Keratinocyte (primary cell): ENCODE data around the gene TOMM20. TPM values are rescaled to one million over a fixed set of nuclear protein-coding genes. Genes with fewer than 3 reads are reported as not detected.
"Not testable (repeated sequence)": the region's sequence is repeated elsewhere in the genome, so short reads cannot be mapped to it uniquely, and the experiment has no call there.

Source experiments
- DNase-seq: peaks from one replicate; pipeline ENCODE4 v3.0.0-alpha.2; 2011; ENCODE audit warnings: low read depth, missing footprints, low spot score
- FAIRE-seq: peaks from 2 replicates; lab custom pipeline; 2011; peaks lifted over from hg19 to GRCh38; lab: Jason Lieb, UNC
- H2AFZ ChIP-seq: 2 replicates; pipeline ENCODE4 v1.6.0; 2012; ENCODE audit warnings: low read length, control low read depth, inconsistent platforms; ENCODE audit not compliant: control insufficient read depth
- H3K27ac ChIP-seq: 2 replicates; pipeline ENCODE4 v1.5.1; 2011; ENCODE audit warnings: low read length; ENCODE audit not compliant: control insufficient read depth, insufficient read depth
- H3K27me3 ChIP-seq: 3 replicates; pipeline ENCODE4 v1.6.0; 2011; ENCODE audit warnings: low read length; ENCODE audit not compliant: control insufficient read depth, insufficient read depth; ENCODE audit errors: extremely low read depth
- H3K36me3 ChIP-seq, 2 experiments: 2 replicates in 1 of 2; 3 replicates in 1 of 2; pipeline ENCODE4 v1.5.1; 2011; ENCODE audit warnings: low read length in 2 of 2, mild to moderate bottlenecking in 1 of 2; ENCODE audit not compliant: control insufficient read depth in 2 of 2, insufficient read depth in 2 of 2; ENCODE audit errors: extremely low read depth in 1 of 2
- H3K4me1 ChIP-seq: 3 replicates; pipeline ENCODE4 v1.5.1; 2011; ENCODE audit warnings: low read length; ENCODE audit not compliant: control insufficient read depth, insufficient read depth; ENCODE audit errors: extremely low read depth
- H3K4me2 ChIP-seq: 3 replicates; pipeline ENCODE4 v1.6.0; 2011; ENCODE audit warnings: low read depth, low read length; ENCODE audit not compliant: control insufficient read depth, insufficient read depth; ENCODE audit errors: extremely low read depth
- H3K4me3 ChIP-seq, 3 experiments: fragments of 200-600 bp in 1 of 3; sonication (generic) in 1 of 3; 2 replicates in 2 of 3; 3 replicates in 1 of 3; pipeline ENCODE4 v1.5.1; 2011 to 2016; ENCODE audit warnings: low read length in 3 of 3, mild to moderate bottlenecking in 3 of 3, control low read depth in 2 of 3, inconsistent platforms in 1 of 3, low read depth in 1 of 3, mixed read lengths in 1 of 3, mixed run types in 1 of 3, moderate library complexity in 1 of 3; ENCODE audit not compliant: control insufficient read depth in 2 of 3, insufficient read depth in 2 of 3; ENCODE audit errors: extremely low read depth in 1 of 3
- H3K79me2 ChIP-seq: 2 replicates; pipeline ENCODE4 v1.6.0; 2012; ENCODE audit warnings: low read length; ENCODE audit not compliant: control insufficient read depth, insufficient read depth
- H3K9ac ChIP-seq: 3 replicates; pipeline ENCODE4 v1.6.0; 2011; ENCODE audit warnings: low read length; ENCODE audit not compliant: control insufficient read depth, insufficient read depth; ENCODE audit errors: extremely low read depth
- H3K9me1 ChIP-seq: 3 replicates; pipeline ENCODE4 v1.6.0; 2011; ENCODE audit warnings: low read length; ENCODE audit not compliant: control insufficient read depth, insufficient read depth; ENCODE audit errors: extremely low read depth
- H3K9me3 ChIP-seq: 2 replicates; pipeline ENCODE4 v1.5.1; 2012; ENCODE audit warnings: low read depth, low read length; ENCODE audit not compliant: control insufficient read depth
- H4K20me1 ChIP-seq: 3 replicates; pipeline ENCODE4 v1.6.0; 2011; ENCODE audit warnings: low read length; ENCODE audit not compliant: control insufficient read depth, insufficient read depth; ENCODE audit errors: extremely low read depth
- EZH2 ChIP-seq: IDR thresholded peaks from one replicate; pipeline ENCODE4 v1.6.1; 2012; ENCODE audit warnings: inconsistent platforms, mild to moderate bottlenecking, low read length, moderate library complexity
- dilution Hi-C: fragments of 300-500 bp; cut with MboI; formaldehyde crosslinking; loops from one replicate; pipeline ENCODE4 v1.7.0; 2020; ENCODE audit warnings: low sequenced_read_pairs; ENCODE audit not compliant: extremely low pct_ligation_motif_present
- polyA plus RNA-seq, 5 experiments: library from polyadenylated mRNA; depleted of rRNA in 3 of 5; stranded (reverse) in 3 of 5; stranded (forward) in 1 of 5; unstranded in 1 of 5; fragments of >200 nt; gene quantifications; 1 replicate in 1 of 5; 2 replicates in 3 of 5; 3 replicates in 1 of 5; pipeline versions ENCODE4 v1.2.1 to v1.2.3, GENCODE V29; 2011 to 2012; ENCODE audit warnings: missing spikeins in 2 of 5, low read depth in 1 of 5, low replicate concordance in 1 of 5
- TF ChIP-seq, protein P1 (sequence below), 3 experiments: IDR thresholded peaks in 1 of 3; conservative IDR thresholded peaks in 1 of 3; optimal IDR thresholded peaks in 1 of 3; 2 replicates in 2 of 3; 3 replicates in 1 of 3; pipeline versions ENCODE3 to v1.5.1; 2011; ENCODE audit warnings: low read length in 3 of 3, mild to moderate bottlenecking in 3 of 3, moderate library complexity in 2 of 3, control low read depth in 1 of 3, inconsistent platforms in 1 of 3; ENCODE audit not compliant: insufficient read depth in 2 of 3; ENCODE audit errors: extremely low read depth in 1 of 3

TOMM20 gene
- polyA plus RNA-seq, 1 donor (not counting 4 experiments of a cell fraction or from before 2014, with no cell fraction given) = 140 TPM

DNA sequence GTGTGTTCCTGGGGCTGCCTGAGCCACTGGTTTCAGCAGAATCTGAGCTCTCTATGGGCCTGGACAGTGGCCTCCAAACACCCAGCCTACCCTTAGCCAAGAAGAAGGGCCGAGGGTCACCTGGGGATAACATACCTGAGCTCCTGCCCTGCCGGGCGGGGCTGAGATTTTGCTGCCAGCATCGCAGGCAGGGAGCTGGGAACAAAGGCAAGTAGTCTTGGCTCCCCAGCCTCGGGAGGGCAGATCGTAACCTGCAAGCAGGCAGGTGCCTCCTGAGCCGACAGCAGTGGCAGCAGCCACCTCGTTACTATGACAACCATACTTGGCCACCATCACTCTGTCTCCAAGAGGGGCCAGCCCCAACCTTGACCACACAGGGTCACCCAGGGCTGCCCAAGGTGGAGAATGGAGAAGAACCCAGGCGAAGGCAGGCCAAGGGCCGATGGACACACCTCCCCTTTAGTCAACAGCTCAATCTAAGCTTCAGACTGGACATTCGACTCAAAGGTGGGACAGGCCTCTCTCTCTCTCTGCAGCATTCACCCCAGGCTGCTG is 54.6 kb downstream of the TOMM20 start:
- Histone ChIP-seq H3K9ac (peak overlapping the region; percentile 71), H3K9me1 (no peaks in the 10 kb centered on the region), H3K79me2 (no peaks in the 10 kb centered on the region), H3K4me3 (no peak overlapping the region), H3K9me3 (no peaks in the 10 kb centered on the region), H3K4me2 (peak overlapping the region; percentile 71), H4K20me1 (no peaks in the 10 kb centered on the region), H3K27ac (peak overlapping the region; percentile 59), H2AFZ (peak overlapping the region; percentile 53), H3K36me3 (no peaks in the 10 kb centered on the region), H3K4me1 (peaks cover 53% of the 10 kb centered on the region), H3K27me3 (no peaks in the 10 kb centered on the region)
- dilution Hi-C loops = loop anchor here (10.0 kb wide), 2 partner anchors 99 to 199 kb away; no protein-coding TSS in a partner anchor
- FAIRE-seq (no peak), DNase-seq (no peak)
- TF ChIP-seq, protein P1, sequence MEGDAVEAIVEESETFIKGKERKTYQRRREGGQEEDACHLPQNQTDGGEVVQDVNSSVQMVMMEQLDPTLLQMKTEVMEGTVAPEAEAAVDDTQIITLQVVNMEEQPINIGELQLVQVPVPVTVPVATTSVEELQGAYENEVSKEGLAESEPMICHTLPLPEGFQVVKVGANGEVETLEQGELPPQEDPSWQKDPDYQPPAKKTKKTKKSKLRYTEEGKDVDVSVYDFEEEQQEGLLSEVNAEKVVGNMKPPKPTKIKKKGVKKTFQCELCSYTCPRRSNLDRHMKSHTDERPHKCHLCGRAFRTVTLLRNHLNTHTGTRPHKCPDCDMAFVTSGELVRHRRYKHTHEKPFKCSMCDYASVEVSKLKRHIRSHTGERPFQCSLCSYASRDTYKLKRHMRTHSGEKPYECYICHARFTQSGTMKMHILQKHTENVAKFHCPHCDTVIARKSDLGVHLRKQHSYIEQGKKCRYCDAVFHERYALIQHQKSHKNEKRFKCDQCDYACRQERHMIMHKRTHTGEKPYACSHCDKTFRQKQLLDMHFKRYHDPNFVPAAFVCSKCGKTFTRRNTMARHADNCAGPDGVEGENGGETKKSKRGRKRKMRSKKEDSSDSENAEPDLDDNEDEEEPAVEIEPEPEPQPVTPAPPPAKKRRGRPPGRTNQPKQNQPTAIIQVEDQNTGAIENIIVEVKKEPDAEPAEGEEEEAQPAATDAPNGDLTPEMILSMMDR (optimal IDR thresholded peaks at IDR 0.05 in 1 of 3, IDR thresholded peaks at IDR 0.05 in 1 of 3, conservative IDR thresholded peaks at IDR 0.05 in 1 of 3; ENCODE audit: extremely low read depth in 1 of 3, insufficient read depth in 2 of 3, low read length in 3 of 3) = no peak
- no peak for TF ChIP-seq EZH2

DNA sequence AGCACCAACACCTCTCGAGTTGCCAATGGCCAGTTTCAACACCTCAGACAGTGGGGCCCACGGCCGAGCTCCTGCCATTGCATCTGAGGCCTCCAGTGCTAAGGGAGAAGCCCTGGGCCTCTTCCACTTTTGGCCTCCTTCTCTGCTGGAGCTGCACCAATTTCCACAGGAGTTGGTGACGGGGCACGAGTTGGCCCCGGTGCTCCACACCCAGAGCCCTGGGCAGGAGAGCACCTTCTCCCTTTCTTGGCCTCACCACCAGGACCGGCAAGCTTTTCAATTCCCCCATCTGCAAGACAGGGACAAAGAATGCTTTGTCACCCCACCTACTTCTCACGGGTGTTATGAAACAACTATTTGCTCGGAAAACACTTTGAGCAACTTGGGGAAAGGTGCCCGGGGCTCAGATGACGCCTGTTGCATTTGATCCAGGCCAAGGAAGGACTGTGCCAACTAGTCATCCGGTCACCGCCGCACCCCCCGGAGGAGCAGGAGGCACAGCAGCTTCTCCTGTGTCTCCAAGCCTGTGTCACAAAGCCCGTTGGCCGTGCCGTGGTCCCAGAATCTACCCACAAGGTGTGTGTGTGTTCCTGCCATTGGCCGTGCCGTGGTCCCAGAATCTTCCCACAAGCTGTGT is 55.2 kb downstream of the TOMM20 start:
- Histone ChIP-seq H3K79me2 (no peaks in the 10 kb centered on the region), H3K4me3 (no peak overlapping the region), H3K27me3 (no peaks in the 10 kb centered on the region), H3K4me1 (peaks cover 53% of the 10 kb centered on the region), H3K4me2 (peak overlapping the region; percentile 71), H4K20me1 (no peaks in the 10 kb centered on the region), H3K27ac (peak overlapping the region; percentile 59), H3K9ac (peak overlapping the region; percentile 71), H3K36me3 (no peaks in the 10 kb centered on the region), H3K9me1 (no peaks in the 10 kb centered on the region), H3K9me3 (no peaks in the 10 kb centered on the region), H2AFZ (peak overlapping the region; percentile 53)
- dilution Hi-C loops = loop anchor here (10.0 kb wide), 2 partner anchors 99 to 199 kb away; no protein-coding TSS in a partner anchor
- peak; percentile 83 for DNase-seq
- TF ChIP-seq EZH2 = no peak
- TF ChIP-seq, protein P1 (optimal IDR thresholded peaks at IDR 0.05 in 1 of 3, IDR thresholded peaks at IDR 0.05 in 1 of 3, conservative IDR thresholded peaks at IDR 0.05 in 1 of 3; ENCODE audit: extremely low read depth in 1 of 3, insufficient read depth in 2 of 3, low read length in 3 of 3) = no peak
- no peak for FAIRE-seq

DNA sequence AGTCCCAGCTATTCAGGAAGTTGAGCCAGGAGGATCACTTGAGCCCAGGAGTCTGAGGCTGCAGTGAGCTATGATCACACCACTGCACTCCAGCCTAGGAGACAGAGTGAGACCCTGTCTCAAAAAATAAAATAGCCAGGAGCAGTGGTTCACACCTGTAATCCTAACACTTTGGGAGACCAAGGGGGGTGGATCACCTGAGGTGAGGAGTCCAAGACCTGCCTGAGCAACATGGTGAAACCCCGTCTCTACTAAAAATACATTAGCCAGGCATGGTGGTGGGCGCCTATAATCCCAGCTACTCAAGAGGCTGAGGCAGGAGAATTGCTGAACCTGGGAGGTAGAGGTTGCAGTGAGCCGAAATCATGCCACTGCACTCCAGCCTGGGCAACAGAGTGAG is 56.1 kb downstream of the TOMM20 start:
- H3K4me1 ChIP-seq = peaks cover 60% of the 10 kb centered on the region
- not testable (repeated sequence) for DNase-seq, H3K27me3 ChIP-seq, H4K20me1 ChIP-seq, H3K27ac ChIP-seq, FAIRE-seq, H3K9me3 ChIP-seq, H3K9me1 ChIP-seq, H3K4me2 ChIP-seq, H3K36me3 ChIP-seq, H3K79me2 ChIP-seq, H2AFZ ChIP-seq, H3K9ac ChIP-seq, H3K4me3 ChIP-seq
- dilution Hi-C loops = loop anchor here (10.0 kb wide), 2 partner anchors 98 to 198 kb away; no protein-coding TSS in a partner anchor
